Lower lobe of right lung (tissue), 2 donors: ENCODE measurements around the gene PAX6. TPM values are rescaled to one million over a fixed set of nuclear protein-coding genes. Genes with fewer than 3 reads are reported as not detected.

Experiments
- ATAC-seq, 2 donors: fragments of 200-7000 bp; cut with Tn5 transposase; one replicate each; pipeline ENCODE4 v1.9.1; 2020 to 2022; ENCODE audit warnings: mild to moderate bottlenecking in 2 of 2, moderate library complexity in 2 of 2
- DNase-seq: peaks from one replicate; pipeline ENCODE4 v3.0.0-alpha.2; 2020
- H3K27ac ChIP-seq: fragments of 200-600 bp; one replicate; pipeline ENCODE4 v1.8.0; 2022
- H3K27me3 ChIP-seq: fragments of 200-600 bp; one replicate; pipeline ENCODE4 v1.8.0; 2022; ENCODE audit warnings: low read depth
- H3K36me3 ChIP-seq: fragments of 200-600 bp; one replicate; pipeline ENCODE4 v1.8.0; 2022; ENCODE audit warnings: mild to moderate bottlenecking
- H3K4me1 ChIP-seq: fragments of 200-600 bp; one replicate; pipeline ENCODE4 v1.8.0; 2022
- H3K4me3 ChIP-seq: fragments of 200-600 bp; one replicate; pipeline ENCODE4 v1.8.0; 2022; ENCODE audit warnings: mild to moderate bottlenecking
- H3K9me3 ChIP-seq: fragments of 200-600 bp; one replicate; pipeline ENCODE4 v1.8.0; 2022
- CTCF ChIP-seq: fragments of 200-600 bp; IDR thresholded peaks from one replicate; pipeline ENCODE4 v1.8.0; 2022; ENCODE audit warnings: antibody characterized with exemption, mild to moderate bottlenecking
- intact Hi-C: fragments of 100-400 bp; cut with DNase I; formaldehyde crosslinking; loops from one replicate; pipeline ENCODE4 v1.11.0; 2022
- total RNA-seq: library from RNA; stranded (reverse); fragmentation: NEBNext Ultra II Directional; extraction: Animal tissue kit (Norgen Biotek cat#: 25700); gene quantifications from one replicate; pipeline ENCODE4 v1.2.1, GENCODE V29; 2021
- donor health status: DM: no; HTN: yes; CAD: no; lungs with severe emphysema.

Gene PAX6
- total RNA-seq, 1 donor from 2014 or later = not detected

GRCh38 chr11:31797190-31798056, 13.7 kb downstream of the PAX6 start:
- Histone ChIP-seq H3K27ac (no peak overlapping the region), H3K27me3 (peaks cover 80% of the 10 kb centered on the region), H3K4me3 (no peak overlapping the region), H3K36me3 (no peaks in the 10 kb centered on the region), H3K4me1 (peaks cover 8% of the 10 kb centered on the region), H3K9me3 (no peaks in the 10 kb centered on the region)
- DNase-seq (no peak), ATAC-seq (no peak)
- no peak for TF ChIP-seq CTCF
- intact Hi-C loops = no loop called here

- TF ChIP-seq CTCF = no peak
- Histone ChIP-seq H3K27ac (no peak overlapping the region), H3K4me1 (peaks cover 8% of the 10 kb centered on the region), H3K4me3 (no peak overlapping the region), H3K27me3 (peaks cover 80% of the 10 kb centered on the region), H3K9me3 (no peaks in the 10 kb centered on the region), H3K36me3 (no peaks in the 10 kb centered on the region)
- intact Hi-C loops = no loop called here
- DNase-seq (no peak), ATAC-seq (no peak)
Measured at GRCh38 chr11:31796499-31797189, 14.5 kb downstream of the PAX6 start.

GRCh38 chr11:31795706-31796498, 15.2 kb downstream of the PAX6 start:
- H3K27ac ChIP-seq = no peak overlapping the region
- H3K4me3 ChIP-seq = no peak overlapping the region
- intact Hi-C loops = no loop called here
- DNase-seq (no peak), ATAC-seq (no peak)
- H3K27me3 ChIP-seq = peaks cover 77% of the 10 kb centered on the region
- peaks cover 8% of the 10 kb centered on the region for H3K4me1 ChIP-seq
- H3K9me3 ChIP-seq = no peaks in the 10 kb centered on the region
- no peaks in the 10 kb centered on the region for H3K36me3 ChIP-seq
- no peak for TF ChIP-seq CTCF

- intact Hi-C loops = no loop called here
- Histone ChIP-seq H3K27ac (no peak overlapping the region), H3K36me3 (no peaks in the 10 kb centered on the region), H3K9me3 (no peaks in the 10 kb centered on the region), H3K27me3 (peaks cover 66% of the 10 kb centered on the region), H3K4me3 (no peak overlapping the region), H3K4me1 (peaks cover 8% of the 10 kb centered on the region)
- no peak for TF ChIP-seq CTCF
- DNase-seq = no peak
- no peak for ATAC-seq
Measured at GRCh38 chr11:31794548-31794947, 16.6 kb downstream of the PAX6 start.

- Histone ChIP-seq H3K27me3 (peaks cover 54% of the 10 kb centered on the region), H3K36me3 (no peaks in the 10 kb centered on the region), H3K27ac (no peak overlapping the region), H3K9me3 (no peaks in the 10 kb centered on the region), H3K4me1 (peaks cover under 1% of the 10 kb centered on the region), H3K4me3 (no peak overlapping the region)
- no peak for DNase-seq
- ATAC-seq = no peak
- intact Hi-C loops = no loop called here
- no peak for TF ChIP-seq CTCF
Measured at GRCh38 chr11:31793264-31793663, 17.9 kb downstream of the PAX6 start.
